ENCODE data around the gene IFNAR1.
"Not testable (repeated sequence)": the region's sequence is repeated elsewhere in the genome, so short reads cannot be mapped to it uniquely, and the experiment has no call there.

The IFNAR1 gene

DNA sequence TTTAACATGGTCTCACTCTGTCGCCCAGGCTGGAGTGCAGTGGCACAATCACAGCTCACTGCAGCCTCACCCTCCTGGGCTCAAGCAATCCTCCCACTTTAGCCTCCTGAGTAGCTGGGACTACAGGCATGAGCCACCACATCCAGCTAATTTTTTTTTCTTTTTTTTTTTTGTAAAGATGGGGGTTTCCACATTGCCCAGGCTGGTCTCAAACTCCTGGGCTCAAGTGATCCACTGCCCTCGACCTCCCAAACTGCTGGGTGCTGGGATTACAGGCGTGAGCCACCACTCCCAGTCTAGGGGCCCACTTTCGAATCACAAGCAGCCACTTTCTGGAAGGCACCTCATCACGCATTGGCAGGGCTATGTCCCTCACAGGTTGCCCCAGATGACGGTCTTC is 56.6 kb downstream of the IFNAR1 start:
- H3K36me3 ChIP-seq (ENCODE audit: control insufficient read depth, low read depth, low read length); H3K9ac ChIP-seq (ENCODE audit: low read length); H3K4me1 ChIP-seq (ENCODE audit: control insufficient read depth, low read depth, low read length); H3K27ac ChIP-seq (ENCODE audit: low read length); H3K27me3 ChIP-seq (ENCODE audit: control insufficient read depth, insufficient read depth, low read length); H3K9me3 ChIP-seq (ENCODE audit: control insufficient read depth, low read depth, low read length); H3K4me3 ChIP-seq (ENCODE audit: low read length): not testable (repeated sequence)

DNA sequence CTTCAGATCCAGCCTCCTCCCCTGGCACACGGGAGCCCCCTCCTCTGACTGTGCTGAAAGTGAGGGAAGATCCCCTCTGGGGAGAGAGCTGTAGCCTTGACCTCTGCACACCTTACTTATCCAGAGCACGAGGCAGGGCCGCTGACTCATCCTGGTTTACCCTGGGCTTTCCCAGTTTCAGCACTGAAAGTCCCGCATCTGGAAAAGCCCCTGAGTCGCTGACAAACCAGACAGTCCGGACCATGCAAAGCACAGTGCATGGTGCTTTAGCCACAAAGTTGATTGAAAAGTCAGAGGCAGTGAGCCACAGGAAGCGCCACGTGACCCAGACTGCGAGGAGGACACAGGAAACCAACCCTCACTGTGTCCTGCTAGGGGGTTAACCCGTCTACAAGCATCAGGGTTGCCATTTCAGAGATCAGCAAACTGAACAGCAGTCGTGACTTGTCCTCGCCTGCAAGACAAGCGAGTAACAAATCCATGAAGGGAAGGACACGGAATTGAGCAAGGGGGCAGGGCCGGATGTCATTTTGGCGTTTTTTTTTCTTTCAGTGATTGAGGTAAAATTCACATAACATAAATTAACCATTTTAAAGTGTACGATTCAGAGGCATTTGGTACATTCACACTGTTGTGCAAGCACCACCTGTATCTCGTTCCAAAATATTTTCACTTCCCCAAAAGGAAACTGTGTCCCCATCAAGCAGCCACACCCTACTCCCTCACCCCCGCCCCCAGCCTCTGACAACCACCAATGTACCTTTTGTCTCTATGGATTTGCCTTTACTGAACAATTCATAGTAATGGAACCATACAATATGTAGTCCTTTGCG is 58.5 kb downstream of the IFNAR1 start:
- Histone ChIP-seq H3K27me3 (ENCODE audit: control insufficient read depth, insufficient read depth, low read length) (no peaks in the 10 kb centered on the region), H3K4me3 (ENCODE audit: low read length) (no peak overlapping the region), H3K27ac (ENCODE audit: low read length) (no peak overlapping the region), H3K4me1 (ENCODE audit: control insufficient read depth, low read depth, low read length) (no peaks in the 10 kb centered on the region), H3K36me3 (ENCODE audit: control insufficient read depth, low read depth, low read length) (no peaks in the 10 kb centered on the region), H3K9me3 (ENCODE audit: control insufficient read depth, low read depth, low read length) (no peaks in the 10 kb centered on the region), H3K9ac (ENCODE audit: low read length) (no peak overlapping the region)

DNA sequence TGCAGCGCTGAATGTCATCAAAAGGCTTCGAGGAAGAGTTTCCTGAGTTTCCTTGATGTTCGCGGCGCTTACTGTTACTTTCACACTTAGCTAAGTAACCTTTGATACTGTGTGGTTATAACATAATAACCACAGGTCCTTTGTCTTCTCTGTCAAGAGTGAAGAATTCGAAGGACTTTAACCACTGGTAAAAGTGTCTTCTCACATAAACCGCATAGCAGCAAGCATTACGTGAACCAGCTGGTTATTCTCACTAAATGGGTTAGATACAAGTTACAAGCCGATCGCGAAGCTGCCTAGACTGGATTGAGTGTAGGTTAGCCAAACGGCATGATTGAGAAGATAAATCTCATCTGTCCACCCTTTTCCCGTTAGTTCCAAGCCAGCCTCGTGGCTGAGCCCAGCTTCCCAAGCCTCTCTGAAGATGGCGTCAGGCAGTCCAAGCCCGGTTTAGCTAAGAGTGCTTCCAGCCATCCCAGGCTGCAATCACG is 60.1 kb downstream of the IFNAR1 start:
- Histone ChIP-seq H3K27me3 (ENCODE audit: control insufficient read depth, insufficient read depth, low read length) (no peaks in the 10 kb centered on the region), H3K9ac (ENCODE audit: low read length) (no peak overlapping the region), H3K36me3 (ENCODE audit: control insufficient read depth, low read depth, low read length) (no peaks in the 10 kb centered on the region), H3K4me3 (ENCODE audit: low read length) (no peak overlapping the region), H3K27ac (ENCODE audit: low read length) (no peak overlapping the region), H3K4me1 (ENCODE audit: control insufficient read depth, low read depth, low read length) (no peaks in the 10 kb centered on the region), H3K9me3 (ENCODE audit: control insufficient read depth, low read depth, low read length) (no peaks in the 10 kb centered on the region)

DNA sequence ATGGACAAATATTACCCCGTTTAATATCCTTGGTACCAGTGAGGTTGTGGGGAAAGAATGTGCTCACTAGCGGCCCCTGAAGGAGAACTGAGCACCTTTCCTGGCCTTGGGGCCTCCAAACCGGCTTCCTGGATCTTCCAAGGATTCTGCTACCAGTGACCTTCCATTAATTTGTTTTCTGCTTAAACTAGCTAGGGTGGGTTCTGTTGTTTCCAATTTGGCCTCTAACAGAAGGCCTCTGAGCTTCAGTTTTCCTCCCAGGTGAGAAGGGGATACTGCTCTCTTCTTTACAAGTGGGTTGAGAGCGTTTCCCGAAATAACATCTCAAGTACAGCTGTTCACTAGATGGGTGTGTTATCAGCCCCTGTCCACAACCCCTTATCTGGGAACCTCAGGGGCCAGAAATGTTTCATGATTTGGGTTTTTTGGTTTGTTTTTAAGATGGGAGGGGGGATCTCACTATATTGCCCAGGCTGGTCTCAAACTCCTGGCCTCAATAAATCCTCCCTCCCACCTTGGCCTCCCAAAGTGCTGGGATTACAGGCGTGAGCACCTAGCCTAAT is 61.5 kb downstream of the IFNAR1 start:
- no peaks in the 10 kb centered on the region for H3K9me3 ChIP-seq (ENCODE audit: control insufficient read depth, low read depth, low read length)
- no peaks in the 10 kb centered on the region for H3K4me1 ChIP-seq (ENCODE audit: control insufficient read depth, low read depth, low read length)
- no peaks in the 10 kb centered on the region for H3K27me3 ChIP-seq (ENCODE audit: control insufficient read depth, insufficient read depth, low read length)
- H3K27ac ChIP-seq (ENCODE audit: low read length): no peak overlapping the region
- H3K36me3 ChIP-seq (ENCODE audit: control insufficient read depth, low read depth, low read length): no peaks in the 10 kb centered on the region
- no peak overlapping the region for H3K4me3 ChIP-seq (ENCODE audit: low read length)
- no peak overlapping the region for H3K9ac ChIP-seq (ENCODE audit: low read length)

DNA sequence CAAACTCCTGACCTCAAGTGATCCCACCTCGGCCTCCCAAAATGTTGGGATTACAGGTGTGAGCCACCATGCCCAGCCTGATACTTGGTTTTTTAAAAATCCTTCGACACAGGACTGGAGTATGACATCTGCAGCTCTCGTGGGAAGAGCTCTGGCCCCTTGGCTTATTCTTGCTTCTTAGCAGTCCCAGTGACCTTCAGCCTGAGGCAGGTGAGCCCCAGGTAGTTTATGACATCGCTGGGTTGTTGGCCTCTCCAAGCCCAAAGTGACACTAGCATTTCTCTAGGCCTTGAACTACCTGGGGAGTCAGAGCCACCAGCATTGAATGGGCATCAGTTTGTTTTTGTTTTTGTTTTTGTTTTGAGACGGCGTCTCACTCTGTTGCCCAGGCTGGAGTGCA is 62.5 kb downstream of the IFNAR1 start:
- Histone ChIP-seq H3K4me1 (ENCODE audit: control insufficient read depth, low read depth, low read length) (no peaks in the 10 kb centered on the region), H3K27me3 (ENCODE audit: control insufficient read depth, insufficient read depth, low read length) (no peaks in the 10 kb centered on the region), H3K9me3 (ENCODE audit: control insufficient read depth, low read depth, low read length) (no peaks in the 10 kb centered on the region), H3K36me3 (ENCODE audit: control insufficient read depth, low read depth, low read length) (no peaks in the 10 kb centered on the region), H3K9ac (ENCODE audit: low read length) (no peak overlapping the region), H3K4me3 (ENCODE audit: low read length) (no peak overlapping the region), H3K27ac (ENCODE audit: low read length) (no peak overlapping the region)

DNA sequence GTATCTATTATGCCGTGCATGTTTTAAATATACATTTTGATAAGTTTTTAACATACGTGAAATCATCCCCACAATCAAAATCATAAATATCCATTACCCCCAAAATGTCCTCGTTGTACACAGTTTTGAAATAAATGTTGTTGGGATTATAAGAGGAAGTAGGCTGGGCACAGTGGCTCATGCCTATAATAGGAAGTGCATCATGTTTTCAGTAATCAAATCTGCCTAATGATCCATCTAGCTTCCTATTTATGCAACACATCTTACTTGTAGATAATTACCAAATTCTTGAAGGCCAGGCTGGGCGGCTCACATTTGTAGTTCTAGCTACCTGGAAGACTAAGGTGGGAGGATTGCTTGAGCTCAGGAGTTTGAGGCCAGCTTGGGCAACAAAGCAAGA is 63.4 kb downstream of the IFNAR1 start:
- Histone ChIP-seq H3K9ac (ENCODE audit: low read length) (no peak overlapping the region), H3K9me3 (ENCODE audit: control insufficient read depth, low read depth, low read length) (no peaks in the 10 kb centered on the region), H3K4me1 (ENCODE audit: control insufficient read depth, low read depth, low read length) (no peaks in the 10 kb centered on the region), H3K27me3 (ENCODE audit: control insufficient read depth, insufficient read depth, low read length) (no peaks in the 10 kb centered on the region), H3K27ac (ENCODE audit: low read length) (no peak overlapping the region), H3K36me3 (ENCODE audit: control insufficient read depth, low read depth, low read length) (no peaks in the 10 kb centered on the region), H3K4me3 (ENCODE audit: low read length) (no peak overlapping the region)

DNA sequence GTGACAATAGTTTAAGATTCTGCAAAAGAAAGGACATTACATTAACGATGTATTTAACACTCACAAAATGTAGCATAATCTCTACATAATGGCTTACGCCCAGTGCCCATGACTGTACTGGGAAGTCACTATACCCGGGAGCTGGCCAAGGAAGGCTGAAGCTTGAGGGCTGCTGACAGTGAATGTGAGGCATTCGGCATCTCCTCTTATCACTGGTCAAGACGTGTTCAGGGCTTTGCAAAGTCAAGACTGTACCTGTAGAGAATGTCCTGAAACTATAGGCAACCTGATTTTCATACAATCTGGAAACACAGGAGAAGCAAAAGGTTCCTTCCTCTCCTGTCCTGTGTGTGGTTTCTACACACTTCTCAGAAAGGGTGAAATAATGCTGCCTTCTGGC is 65.7 kb downstream of the IFNAR1 start:
- H3K9me3 ChIP-seq (ENCODE audit: control insufficient read depth, low read depth, low read length): no peaks in the 10 kb centered on the region
- H3K4me1 ChIP-seq (ENCODE audit: control insufficient read depth, low read depth, low read length): no peaks in the 10 kb centered on the region
- H3K4me3 ChIP-seq (ENCODE audit: low read length): no peak overlapping the region
- no peak overlapping the region for H3K9ac ChIP-seq (ENCODE audit: low read length)
- H3K36me3 ChIP-seq (ENCODE audit: control insufficient read depth, low read depth, low read length): no peaks in the 10 kb centered on the region
- no peak overlapping the region for H3K27ac ChIP-seq (ENCODE audit: low read length)
- no peaks in the 10 kb centered on the region for H3K27me3 ChIP-seq (ENCODE audit: control insufficient read depth, insufficient read depth, low read length)

DNA sequence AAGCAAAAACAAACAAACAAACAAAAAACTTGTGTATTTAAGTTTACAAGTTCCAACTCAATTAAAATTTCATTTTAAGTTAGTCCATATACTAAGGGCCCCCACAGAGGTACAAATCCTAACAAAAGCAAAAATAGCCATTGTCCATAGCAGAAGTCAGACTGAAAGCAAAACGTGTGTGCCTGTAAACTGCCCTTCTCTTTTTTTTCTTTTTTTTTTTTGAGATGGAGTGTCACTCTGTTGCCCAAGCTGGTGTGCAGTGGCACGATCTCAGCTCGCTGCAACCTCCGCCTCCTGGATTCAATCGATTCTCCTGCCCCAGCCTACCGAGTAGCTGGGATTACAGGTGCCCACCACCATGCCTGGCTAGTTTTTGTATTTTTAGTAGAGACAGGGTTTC is 66.9 kb downstream of the IFNAR1 start:
- H3K36me3 ChIP-seq (ENCODE audit: control insufficient read depth, low read depth, low read length): no peaks in the 10 kb centered on the region
- no peak overlapping the region for H3K27ac ChIP-seq (ENCODE audit: low read length)
- H3K27me3 ChIP-seq (ENCODE audit: control insufficient read depth, insufficient read depth, low read length): no peaks in the 10 kb centered on the region
- H3K4me1 ChIP-seq (ENCODE audit: control insufficient read depth, low read depth, low read length): no peaks in the 10 kb centered on the region
- H3K9ac ChIP-seq (ENCODE audit: low read length): no peak overlapping the region
- no peaks in the 10 kb centered on the region for H3K9me3 ChIP-seq (ENCODE audit: control insufficient read depth, low read depth, low read length)
- H3K4me3 ChIP-seq (ENCODE audit: low read length): no peak overlapping the region

DNA sequence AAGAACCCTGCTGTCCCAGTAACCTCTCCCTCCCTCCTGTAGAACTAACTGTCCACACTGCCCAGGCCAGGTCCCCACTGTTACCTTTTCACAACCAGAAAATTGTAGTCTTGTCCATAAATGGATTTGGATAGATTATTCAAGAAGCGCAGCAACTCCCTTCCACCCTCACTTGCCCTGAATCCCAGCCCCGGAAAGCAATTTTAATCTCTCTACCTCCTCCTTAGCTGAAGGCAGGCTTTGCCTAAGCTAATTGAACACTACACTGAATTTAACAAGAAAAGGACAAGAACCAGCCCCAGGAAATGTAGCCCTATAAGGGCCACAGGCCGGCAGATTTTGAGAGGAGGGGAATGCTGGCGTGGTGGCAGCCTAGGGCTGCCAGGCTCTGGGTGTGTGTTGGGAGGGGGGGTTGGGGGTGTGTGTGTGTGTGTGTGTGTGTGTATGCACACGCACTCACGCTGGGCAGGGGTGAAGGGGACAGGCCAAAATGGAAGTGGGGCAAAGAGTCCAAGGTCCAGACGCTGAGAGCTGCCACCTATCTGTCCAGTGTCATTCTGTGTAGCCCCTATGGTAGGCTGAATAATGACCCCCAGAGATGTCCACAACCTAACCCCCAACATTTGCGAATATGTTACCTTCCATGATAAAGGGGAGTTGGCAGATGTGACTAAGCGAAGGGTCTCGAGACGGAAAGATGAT is 67.7 kb downstream of the IFNAR1 start:
- Histone ChIP-seq H3K4me1 (ENCODE audit: control insufficient read depth, low read depth, low read length) (no peaks in the 10 kb centered on the region), H3K4me3 (ENCODE audit: low read length) (no peak overlapping the region), H3K27ac (ENCODE audit: low read length) (no peak overlapping the region), H3K36me3 (ENCODE audit: control insufficient read depth, low read depth, low read length) (no peaks in the 10 kb centered on the region), H3K9me3 (ENCODE audit: control insufficient read depth, low read depth, low read length) (no peaks in the 10 kb centered on the region), H3K9ac (ENCODE audit: low read length) (no peak overlapping the region), H3K27me3 (ENCODE audit: control insufficient read depth, insufficient read depth, low read length) (no peaks in the 10 kb centered on the region)

DNA sequence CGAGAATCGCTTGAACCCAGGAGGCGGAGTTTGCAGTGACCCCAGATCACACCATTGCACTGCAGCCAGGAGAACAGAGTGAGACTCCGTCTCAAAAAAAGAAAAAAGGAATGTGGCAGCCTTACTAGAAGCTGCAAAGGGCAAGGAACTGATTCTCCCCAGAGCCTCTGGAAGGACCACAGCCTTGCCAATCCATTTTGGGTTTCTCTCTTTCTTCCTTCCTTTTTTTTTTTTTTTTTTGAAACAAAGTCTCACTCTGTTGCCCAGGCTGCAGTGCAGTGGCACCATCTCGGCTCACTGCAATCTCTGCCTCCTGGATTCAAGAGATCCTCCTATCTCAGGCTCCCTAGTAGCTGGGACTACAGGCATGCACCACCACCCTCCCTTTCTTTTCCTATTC is 68.6 kb downstream of the IFNAR1 start:
- H3K9ac ChIP-seq (ENCODE audit: low read length): no peak overlapping the region
- no peak overlapping the region for H3K27ac ChIP-seq (ENCODE audit: low read length)
- H3K4me3 ChIP-seq (ENCODE audit: low read length): no peak overlapping the region
- no peaks in the 10 kb centered on the region for H3K36me3 ChIP-seq (ENCODE audit: control insufficient read depth, low read depth, low read length)
- H3K4me1 ChIP-seq (ENCODE audit: control insufficient read depth, low read depth, low read length): no peaks in the 10 kb centered on the region
- H3K27me3 ChIP-seq (ENCODE audit: control insufficient read depth, insufficient read depth, low read length): no peaks in the 10 kb centered on the region
- H3K9me3 ChIP-seq (ENCODE audit: control insufficient read depth, low read depth, low read length): no peaks in the 10 kb centered on the region

DNA sequence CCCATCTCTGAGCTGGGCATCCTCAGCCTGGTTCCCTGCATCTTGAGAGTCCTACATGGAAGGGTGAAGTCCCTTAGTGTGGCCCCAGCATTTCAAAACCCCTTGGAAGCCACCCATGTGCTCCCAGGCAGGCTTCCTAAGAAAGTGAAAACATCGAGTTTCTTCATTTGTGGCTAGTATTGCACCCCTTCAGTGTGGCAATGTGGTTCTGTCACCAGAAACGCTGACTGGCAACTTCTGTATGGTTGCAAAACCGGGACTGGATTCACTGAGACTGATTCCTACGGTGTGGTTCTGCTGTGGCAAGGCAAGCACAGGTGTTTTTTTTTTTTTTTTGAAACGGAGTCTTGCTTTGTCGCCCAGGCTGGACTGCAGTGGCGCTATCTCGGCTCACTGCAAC is 69.5 kb downstream of the IFNAR1 start:
- Histone ChIP-seq H3K4me1 (ENCODE audit: control insufficient read depth, low read depth, low read length) (no peaks in the 10 kb centered on the region), H3K27me3 (ENCODE audit: control insufficient read depth, insufficient read depth, low read length) (no peaks in the 10 kb centered on the region), H3K36me3 (ENCODE audit: control insufficient read depth, low read depth, low read length) (no peaks in the 10 kb centered on the region), H3K27ac (ENCODE audit: low read length) (no peak overlapping the region), H3K4me3 (ENCODE audit: low read length) (no peak overlapping the region), H3K9ac (ENCODE audit: low read length) (no peak overlapping the region), H3K9me3 (ENCODE audit: control insufficient read depth, low read depth, low read length) (no peaks in the 10 kb centered on the region)
